BLaER1 treated with 17β-estradiol and CSF1 and Interleukin-3, amounts not matched to agents 10 nM and 100 nM (cell line): ENCODE results near the gene CYP27C1.
"Not testable (repeated sequence)": the region's sequence is repeated elsewhere in the genome, so short reads cannot be mapped to it uniquely, and the experiment has no call there.

ENCODE experiments used
- H3K27ac ChIP-seq, 11 experiments: shearing (Covaris generic); formaldehyde crosslinking; 2 replicates each; pipeline ENCODE4 v1.8.1; 2022
- H3K27me3 ChIP-seq, 11 experiments: shearing (Covaris generic); formaldehyde crosslinking; 2 replicates each; pipeline ENCODE4 v1.8.1; 2022
- H3K36me3 ChIP-seq, 11 experiments: shearing (Covaris generic); formaldehyde crosslinking; 2 replicates each; pipeline ENCODE4 v1.8.1; 2022
- H3K4me1 ChIP-seq, 10 experiments: shearing (Covaris generic); formaldehyde crosslinking; 2 replicates each; pipeline ENCODE4 v1.8.1; 2022
- H3K4me2 ChIP-seq, 11 experiments: shearing (Covaris generic); formaldehyde crosslinking; 2 replicates each; pipeline ENCODE4 v1.8.1; 2022
- H3K4me3 ChIP-seq, 10 experiments: shearing (Covaris generic); formaldehyde crosslinking; 2 replicates each; pipeline ENCODE4 v1.8.1; 2022
- H3K9ac ChIP-seq, 11 experiments: shearing (Covaris generic); formaldehyde crosslinking; 2 replicates each; pipeline ENCODE4 v1.8.1; 2022
- H3K9me3 ChIP-seq, 11 experiments: shearing (Covaris generic); formaldehyde crosslinking; replicated peaks in 1 of 11; 2 replicates each; pipeline ENCODE4 v1.8.1; 2022
- H4K20me1 ChIP-seq, 11 experiments: shearing (Covaris generic); formaldehyde crosslinking; 2 replicates each; pipeline ENCODE4 v1.8.1; 2022
- Cebpa-rat ChIP-seq, 11 experiments: shearing (Covaris generic); IDR thresholded peaks; 2 replicates each; pipeline ENCODE4 v1.8.1; 2022

Gene CYP27C1

DNA sequence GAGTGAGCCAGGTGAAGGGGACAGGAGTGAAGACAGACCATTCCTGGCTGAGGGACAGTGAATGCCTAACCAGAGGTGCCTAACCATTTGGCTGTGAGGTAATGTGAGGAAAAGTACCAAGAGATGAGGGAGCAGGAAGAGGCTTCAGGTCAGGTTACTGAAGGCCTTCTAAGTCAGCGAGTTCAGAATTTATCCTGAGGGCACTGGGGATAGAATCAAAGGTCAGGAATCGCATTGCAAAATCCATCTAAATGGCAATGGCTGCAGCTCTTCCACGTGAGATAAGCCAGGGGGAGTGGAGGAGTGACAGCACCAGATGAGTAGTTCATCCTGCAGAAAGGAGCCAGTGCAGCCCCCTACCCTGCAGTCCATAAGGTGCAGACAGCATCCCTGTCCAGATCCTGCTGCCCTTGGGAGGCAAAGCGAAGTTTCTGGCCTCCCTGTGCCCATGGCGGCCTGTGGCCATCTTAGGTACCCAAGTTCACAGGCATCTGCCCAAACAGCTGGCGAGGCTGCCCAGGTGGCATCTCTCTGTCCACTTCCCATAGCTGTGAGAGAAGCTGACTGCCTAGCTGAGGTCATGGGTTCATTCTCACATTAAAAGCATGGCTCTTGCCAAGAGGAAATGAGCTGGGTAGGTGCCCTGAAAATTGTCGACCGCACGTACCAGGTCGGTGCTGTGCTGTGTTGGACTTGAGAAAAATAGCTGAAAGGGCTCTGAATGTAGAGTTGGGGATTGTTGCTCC lies 49.5 kb downstream of the CYP27C1 start:
- Histone ChIP-seq H3K27ac (no peak overlapping the region), H3K9ac (no peak overlapping the region), H3K9me3 (no peaks in the 10 kb centered on the region), H3K4me3 (no peak overlapping the region), H3K4me2 (no peak overlapping the region), H3K27me3 (no peaks in the 10 kb centered on the region), H3K36me3 (no peaks in the 10 kb centered on the region), H4K20me1 (no peaks in the 10 kb centered on the region), H3K4me1 (peaks cover 0 to 21% (median 15%) of the 10 kb centered on the region in 10 experiments; a peak in 17 of 20 replicates)
- TF ChIP-seq Cebpa-rat (IDR thresholded peaks at IDR 0.05) = no peak

DNA sequence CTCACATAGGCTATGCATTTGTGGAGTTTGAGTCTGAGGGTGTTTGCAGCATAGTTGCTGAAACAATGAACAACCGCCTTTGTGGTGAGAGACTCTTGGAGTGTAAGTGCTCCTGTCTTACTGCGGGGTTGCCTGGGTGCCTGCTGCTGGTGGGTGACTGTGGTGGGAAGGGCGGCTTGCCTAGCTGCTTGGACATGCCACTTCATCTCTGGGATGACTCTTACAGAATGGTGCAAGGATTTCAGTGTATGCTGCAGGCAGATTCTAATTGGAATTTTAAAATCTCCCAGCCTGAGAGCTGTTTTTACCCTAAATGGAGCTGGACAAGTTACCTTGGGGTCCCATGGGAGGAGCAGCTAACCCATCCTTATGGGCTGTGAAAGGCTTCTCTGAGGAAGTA lies 50.1 kb downstream of the CYP27C1 start:
- H4K20me1 ChIP-seq = no peaks in the 10 kb centered on the region
- no peaks in the 10 kb centered on the region for H3K27me3 ChIP-seq
- H3K4me2 ChIP-seq = no peak overlapping the region
- H3K9ac ChIP-seq = no peak overlapping the region
- H3K36me3 ChIP-seq = no peaks in the 10 kb centered on the region
- no peak overlapping the region for H3K27ac ChIP-seq
- no peaks in the 10 kb centered on the region for H3K9me3 ChIP-seq
- no peak overlapping the region for H3K4me3 ChIP-seq
- H3K4me1 ChIP-seq = peaks cover 0 to 21% (median 14%) of the 10 kb centered on the region in 10 experiments; a peak in 17 of 20 replicates
- TF ChIP-seq Cebpa-rat (IDR thresholded peaks at IDR 0.05) = no peak

DNA sequence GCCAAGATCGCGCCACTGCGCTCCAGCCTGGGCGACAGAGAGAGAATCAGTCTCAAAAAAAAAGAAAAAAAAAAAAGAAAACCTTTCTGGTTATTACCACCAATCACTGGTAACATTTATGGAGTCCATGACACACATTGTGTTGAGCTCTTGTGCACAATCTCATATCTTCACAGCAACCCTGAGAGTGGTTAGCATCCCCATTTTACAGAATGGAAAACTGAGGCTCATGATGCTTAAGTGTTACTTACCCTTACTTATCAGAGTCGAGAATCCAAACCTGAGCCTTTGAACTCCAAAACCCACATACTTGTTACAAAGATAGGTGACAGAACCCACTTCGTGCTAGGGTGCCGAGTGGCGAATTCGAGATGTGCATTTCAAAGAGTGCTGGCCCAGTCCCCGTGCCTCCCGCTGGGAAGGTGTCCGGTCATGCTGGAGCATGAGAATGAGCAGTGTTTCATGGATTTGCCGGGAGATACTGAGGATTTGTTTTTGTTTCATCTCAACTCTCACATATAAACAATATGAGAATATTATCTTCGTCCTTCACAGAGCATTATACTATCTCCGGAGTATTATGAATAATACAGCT lies 50.9 kb downstream of the CYP27C1 start:
- no peak overlapping the region for H3K27ac ChIP-seq
- H3K4me2 ChIP-seq = no peak overlapping the region
- no peak overlapping the region for H3K4me3 ChIP-seq
- no peaks in the 10 kb centered on the region for H3K9me3 ChIP-seq
- TF ChIP-seq Cebpa-rat (IDR thresholded peaks at IDR 0.05) = no peak
- H3K36me3 ChIP-seq = no peaks in the 10 kb centered on the region
- H3K27me3 ChIP-seq = no peaks in the 10 kb centered on the region
- peaks cover 0 to 19% (median 11%) of the 10 kb centered on the region in 10 experiments; a peak in 14 of 20 replicates for H3K4me1 ChIP-seq
- no peaks in the 10 kb centered on the region for H4K20me1 ChIP-seq
- no peak overlapping the region for H3K9ac ChIP-seq

DNA sequence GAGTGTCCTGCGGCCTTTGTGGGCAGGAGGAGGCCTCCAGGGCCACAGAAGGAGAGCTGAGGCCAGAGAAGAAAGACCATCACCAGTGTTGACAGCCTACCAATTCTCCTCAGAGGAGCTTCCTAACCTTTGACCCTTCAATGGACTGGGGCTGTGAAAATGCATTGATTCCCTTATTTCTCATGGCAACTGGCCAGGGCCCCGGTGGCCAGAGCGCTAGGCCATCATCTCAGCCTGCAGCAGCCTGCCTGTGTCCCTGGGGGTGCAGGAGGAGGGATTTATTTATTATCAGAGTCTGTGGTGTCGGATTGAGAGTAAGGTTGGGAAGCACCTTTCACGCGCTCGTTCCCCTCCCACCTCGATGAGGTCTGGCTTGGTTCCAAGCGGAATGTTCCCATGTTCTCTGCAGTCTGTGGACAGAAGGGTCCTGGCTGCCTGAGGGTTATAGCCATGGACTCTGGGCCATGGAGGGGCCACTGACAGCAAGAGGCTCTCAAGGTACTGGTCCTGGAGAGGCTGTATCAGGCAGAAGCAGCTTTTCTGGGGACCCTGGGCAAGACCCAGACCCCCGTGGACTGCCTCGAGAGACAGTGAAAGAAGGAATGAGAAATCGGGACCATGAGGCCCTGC lies 53.8 kb downstream of the CYP27C1 start:
- Histone ChIP-seq H3K27me3 (no peaks in the 10 kb centered on the region), H3K9ac (no peak overlapping the region), H3K4me1 (peaks cover 0 to 22% (median 17%) of the 10 kb centered on the region in 10 experiments; a peak in 14 of 20 replicates)

DNA sequence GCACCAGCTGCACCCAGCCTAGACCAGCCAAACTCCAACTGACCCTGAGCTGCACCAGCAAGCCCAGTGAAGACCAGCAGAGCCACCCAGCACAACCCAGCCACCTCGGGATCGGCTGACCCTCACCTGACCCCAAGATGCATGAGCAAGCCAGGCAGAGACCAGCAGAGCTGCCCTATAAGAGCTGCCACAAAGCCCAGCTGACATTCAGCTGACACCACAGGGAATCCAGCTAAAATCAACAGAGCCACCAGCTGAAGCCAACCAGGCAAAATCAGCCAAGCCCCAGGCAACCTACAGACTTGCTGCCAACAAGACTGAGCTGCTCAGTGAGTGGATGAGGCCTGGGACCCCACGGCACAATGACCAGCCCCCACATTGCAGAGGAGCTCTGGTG lies 54.6 kb downstream of the CYP27C1 start:
- Histone ChIP-seq H3K4me1 (peaks cover 0 to 29% (median 20%) of the 10 kb centered on the region in 10 experiments; a peak in 13 of 20 replicates), H3K4me3 (no peak overlapping the region), H3K9me3 (no peaks in the 10 kb centered on the region), H4K20me1 (no peaks in the 10 kb centered on the region), H3K27me3 (no peaks in the 10 kb centered on the region), H3K36me3 (no peaks in the 10 kb centered on the region), H3K9ac (no peak overlapping the region), H3K27ac (no peak overlapping the region), H3K4me2 (peak overlapping the region in 8 of 11 experiments; percentile 28 to 50 (median 40); a peak in 14 of 22 replicates)
- TF ChIP-seq Cebpa-rat (IDR thresholded peaks at IDR 0.05) = no peak

More for the DNA sequence above, 53.8 kb downstream of the CYP27C1 start:
- no peak for TF ChIP-seq Cebpa-rat (IDR thresholded peaks at IDR 0.05)
- H3K4me3 ChIP-seq = no peak overlapping the region
- H3K9me3 ChIP-seq = no peaks in the 10 kb centered on the region
- no peaks in the 10 kb centered on the region for H4K20me1 ChIP-seq
- H3K36me3 ChIP-seq = no peaks in the 10 kb centered on the region
- no peak overlapping the region for H3K4me2 ChIP-seq
- H3K27ac ChIP-seq = no peak overlapping the region

DNA sequence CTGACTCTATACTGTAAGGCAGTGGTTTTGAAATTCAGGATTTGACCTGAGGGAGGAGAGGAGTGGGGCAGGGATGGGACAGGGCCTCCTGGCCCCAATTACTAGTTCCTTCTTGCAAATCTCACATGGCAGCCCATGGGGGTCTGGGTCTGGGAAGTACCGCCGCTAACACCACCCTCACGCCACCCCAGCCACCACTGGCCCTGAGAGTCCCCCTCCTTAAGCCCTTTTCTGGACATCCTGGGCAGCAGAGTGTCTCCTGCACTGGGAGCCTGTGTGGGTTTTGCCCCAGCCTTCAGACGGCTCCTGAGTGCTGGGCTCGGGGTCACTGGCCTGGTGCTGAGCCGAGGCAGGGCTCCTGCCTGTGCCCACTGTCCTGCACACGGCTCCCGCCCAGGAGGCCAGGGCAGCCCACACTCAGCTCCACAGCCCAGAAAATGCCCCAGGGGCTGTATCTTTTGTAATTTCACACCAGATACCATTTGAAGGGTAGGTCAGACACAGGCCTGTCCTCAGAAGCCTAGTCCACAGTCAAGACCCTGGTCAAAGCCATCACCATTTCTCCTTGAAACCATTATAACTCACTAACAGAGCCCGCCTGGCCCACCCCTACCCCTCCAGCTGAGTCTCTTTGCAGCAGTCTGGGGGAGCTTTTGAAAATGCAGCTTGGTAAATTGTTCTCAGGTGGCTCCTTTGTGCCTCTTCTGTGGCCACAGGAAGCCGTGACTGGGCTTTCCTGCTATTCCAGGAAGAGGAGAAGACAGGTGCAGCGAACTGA lies 55.1 kb downstream of the CYP27C1 start:
- no peak overlapping the region for H3K4me3 ChIP-seq
- H4K20me1 ChIP-seq = no peaks in the 10 kb centered on the region
- no peak overlapping the region for H3K27ac ChIP-seq
- H3K9me3 ChIP-seq = no peaks in the 10 kb centered on the region
- H3K4me1 ChIP-seq = peaks cover 0 to 29% (median 20%) of the 10 kb centered on the region in 10 experiments; a peak in 13 of 20 replicates
- H3K27me3 ChIP-seq = no peaks in the 10 kb centered on the region
- no peak for TF ChIP-seq Cebpa-rat (IDR thresholded peaks at IDR 0.05)
- H3K4me2 ChIP-seq = peak overlapping the region in 8 of 11 experiments; percentile 28 to 50 (median 40); a peak in 14 of 22 replicates
- no peak overlapping the region for H3K9ac ChIP-seq
- no peaks in the 10 kb centered on the region for H3K36me3 ChIP-seq

DNA sequence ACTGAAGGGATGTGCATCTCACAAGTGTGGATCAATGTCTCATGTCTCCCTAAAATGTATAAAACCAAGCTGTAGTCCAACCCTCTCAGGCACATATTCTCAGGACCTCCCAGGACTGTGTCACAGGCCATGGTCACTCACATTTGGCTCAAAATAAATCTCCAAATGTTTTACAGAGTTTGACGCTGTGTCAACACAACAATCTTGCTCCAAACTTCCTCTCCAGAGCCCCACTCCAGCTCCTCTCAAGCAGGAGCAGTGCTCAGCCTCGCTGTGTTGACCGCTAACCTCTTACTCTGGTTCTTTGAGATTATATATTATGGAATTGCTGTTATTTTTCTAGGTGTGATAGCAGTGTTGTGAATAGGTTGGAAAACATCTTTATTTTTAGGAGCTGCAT lies 56.2 kb downstream of the CYP27C1 start:
- H3K4me1 ChIP-seq = peaks cover 8 to 39% (median 27%) of the 10 kb centered on the region in 10 experiments
- no peak overlapping the region for H3K4me2 ChIP-seq
- H3K9ac ChIP-seq = no peak overlapping the region
- no peaks in the 10 kb centered on the region for H3K36me3 ChIP-seq
- no peak overlapping the region for H3K27ac ChIP-seq
- no peaks in the 10 kb centered on the region for H3K27me3 ChIP-seq
- no peaks in the 10 kb centered on the region for H4K20me1 ChIP-seq
- no peaks in the 10 kb centered on the region for H3K9me3 ChIP-seq
- H3K4me3 ChIP-seq = no peak overlapping the region
- no peak for TF ChIP-seq Cebpa-rat (IDR thresholded peaks at IDR 0.05)

DNA sequence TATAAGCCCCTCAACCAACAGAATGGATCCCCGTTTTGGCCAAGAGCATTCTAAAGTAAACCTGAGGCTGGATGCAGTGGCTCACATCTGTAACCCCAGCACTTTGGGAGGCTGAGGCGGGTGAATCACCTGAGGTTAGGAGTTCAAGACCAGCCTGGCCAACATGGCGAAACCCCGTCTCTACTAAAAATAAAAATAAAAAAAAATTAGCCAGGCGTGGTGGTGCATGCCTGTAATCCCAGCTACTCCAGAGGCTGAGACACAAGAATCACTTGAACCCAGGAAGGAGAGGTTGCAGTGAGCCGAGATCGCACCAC lies 57.1 kb downstream of the CYP27C1 start:
- peaks cover 17 to 47% (median 36%) of the 10 kb centered on the region in 10 experiments for H3K4me1 ChIP-seq

More for the DNA sequence above, 57.1 kb downstream of the CYP27C1 start:
- H4K20me1 ChIP-seq, H3K27me3 ChIP-seq, H3K36me3 ChIP-seq, H3K9ac ChIP-seq, H3K27ac ChIP-seq, H3K4me2 ChIP-seq, H3K4me3 ChIP-seq, H3K9me3 ChIP-seq: not testable (repeated sequence)
